Activated T-cell treated with anti-CD3 and anti-CD28 coated beads, Interleukin-2, amount 50 U/mL, for 4 hours (primary cell): ENCODE data around the gene CRYL1. TPM values are rescaled to one million over a fixed set of nuclear protein-coding genes. Genes with fewer than 3 reads are reported as not detected.

Source experiments
- ATAC-seq, 2 donors: fragments of 200-7000 bp; cut with Tn5 transposase; one replicate each; pipeline ENCODE4 v1.10.0; 2021
- DNase-seq: peaks from one replicate; pipeline ENCODE4 v3.0.0-alpha.2; 2020
- H3K27me3 Mint-ChIP-seq: one replicate; pipeline ENCODE4 v1.8.0; 2021; ENCODE audit warnings: low read depth, mixed read lengths
- H3K36me3 Mint-ChIP-seq: one replicate; pipeline ENCODE4 v1.8.0; 2022; ENCODE audit warnings: mixed read lengths; ENCODE audit not compliant: insufficient read depth
- H3K4me1 Mint-ChIP-seq: one replicate; pipeline ENCODE4 v1.8.0; 2021; ENCODE audit warnings: low read depth, mixed read lengths
- H3K4me3 Mint-ChIP-seq: one replicate; pipeline ENCODE4 v1.8.0; 2021; ENCODE audit warnings: mild to moderate bottlenecking, moderate library complexity, mixed read lengths
- H3K9me3 Mint-ChIP-seq: one replicate; pipeline ENCODE4 v1.8.0; 2021; ENCODE audit warnings: mixed read lengths
- total RNA-seq, 3 donors: library from RNA; stranded (reverse); gene quantifications; one replicate each; pipeline ENCODE4 v1.2.1, GENCODE V29; 2021

CRYL1 gene
- 1 to 10 TPM; 2.8 to 5.3 (median 3.7) TPM for total RNA-seq

DNA sequence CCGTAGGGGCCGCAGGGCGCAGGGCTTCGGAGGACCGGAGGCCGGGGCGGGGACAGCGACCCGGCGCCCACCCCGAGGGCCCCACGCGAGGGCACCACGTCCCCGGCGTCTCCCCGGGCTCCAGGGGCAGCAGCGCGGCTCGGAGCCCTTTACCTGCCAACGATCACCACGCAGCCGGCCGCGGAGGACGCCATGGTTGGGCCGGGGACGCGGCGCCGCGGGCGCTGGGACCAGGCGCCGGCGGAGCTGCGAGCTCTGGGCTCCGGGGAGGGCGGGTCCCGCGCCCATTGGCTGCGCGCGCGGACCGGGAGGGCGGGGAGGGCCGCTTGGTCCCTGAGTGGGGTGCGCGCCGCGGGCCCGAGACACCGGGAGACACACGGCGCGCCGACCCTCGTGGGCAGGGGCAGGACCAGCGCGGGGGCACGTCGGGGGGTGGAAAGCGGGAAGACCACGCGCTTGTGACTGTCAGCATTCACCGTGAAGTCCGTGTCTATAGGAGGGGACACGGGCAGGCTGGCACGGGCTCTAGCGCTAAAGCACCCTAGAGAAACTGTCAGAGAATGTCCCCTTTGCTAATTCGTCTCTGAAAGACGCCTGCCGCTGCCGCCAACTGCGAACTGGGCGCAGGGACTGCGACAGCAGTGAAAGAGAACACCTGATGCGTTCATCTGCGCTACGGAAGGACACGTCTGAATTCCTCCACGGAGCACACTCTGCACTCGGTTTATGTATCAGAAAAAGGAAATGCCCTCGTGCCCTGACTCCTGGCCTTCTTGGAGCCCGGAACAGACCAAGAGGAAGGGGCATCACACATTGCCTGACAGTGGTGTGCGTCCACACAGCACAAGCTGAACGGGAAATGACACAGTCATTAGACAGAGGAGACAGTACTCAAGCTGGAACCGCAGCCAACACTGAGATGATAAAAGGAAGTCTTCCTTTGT, at the start of gene CRYL1:
CRYL1 (minus strand) TSS at position 257 of the 944 bp plus-strand sequence; CDS start at position 194, 63 bp downstream.
- H3K36me3 Mint-ChIP-seq: no peaks in the 10 kb centered on the region
- no peaks in the 10 kb centered on the region for H3K9me3 Mint-ChIP-seq
- DNase-seq: peak; percentile 72
- H3K27me3 Mint-ChIP-seq: no peaks in the 10 kb centered on the region
- H3K4me1 Mint-ChIP-seq: peaks cover 26% of the 10 kb centered on the region
- ATAC-seq: peak; percentile 94 to 95
- H3K4me3 Mint-ChIP-seq: peak within 1 kb of the TSS; percentile 89

DNA sequence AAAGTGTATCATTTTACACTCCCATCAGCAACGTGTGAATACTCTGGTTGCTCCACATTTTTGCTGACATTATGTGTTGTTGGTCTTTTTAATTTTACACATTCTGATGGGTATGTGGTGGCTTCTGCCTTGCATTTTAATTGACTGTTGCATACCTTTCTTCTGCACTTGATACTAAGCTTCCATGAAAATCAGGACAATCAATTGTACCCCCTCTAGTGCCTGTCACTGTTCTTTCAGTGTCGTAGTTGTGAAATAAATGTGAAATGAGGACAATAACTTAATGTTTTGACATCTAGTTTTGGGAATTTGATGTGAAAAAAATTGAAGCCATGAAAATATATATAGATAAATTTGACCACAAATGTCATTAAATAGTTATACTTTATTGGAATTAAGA, 48.0 kb upstream of the CRYL1 start:
- no peak for ATAC-seq
- Mint-ChIP-seq H3K4me1 (peaks cover 5% of the 10 kb centered on the region), H3K9me3 (peaks cover 6% of the 10 kb centered on the region), H3K36me3 (peaks cover 30% of the 10 kb centered on the region), H3K4me3 (no peak overlapping the region), H3K27me3 (no peaks in the 10 kb centered on the region)
- DNase-seq: no peak

DNA sequence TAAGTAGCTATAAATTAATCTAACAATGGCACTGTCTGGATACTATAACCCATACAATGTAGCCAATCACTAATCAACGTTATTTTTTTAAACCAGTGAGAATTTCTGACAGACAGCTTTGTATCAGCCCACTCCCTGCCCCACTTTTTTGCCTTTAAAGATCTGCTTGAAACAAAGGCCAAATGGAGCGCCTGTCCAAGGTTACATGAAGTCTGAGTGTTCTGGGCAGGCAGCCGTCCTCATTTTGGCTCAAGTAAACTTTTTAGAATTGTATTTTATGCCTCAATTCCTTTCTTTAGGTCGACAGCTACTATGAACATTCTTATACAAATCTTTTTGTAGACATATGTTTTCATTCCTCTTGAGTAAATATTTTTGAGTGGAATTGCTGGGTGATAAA, 47.5 kb upstream of the CRYL1 start:
- ATAC-seq (no peak), DNase-seq (no peak)
- H3K9me3 Mint-ChIP-seq: peaks cover 6% of the 10 kb centered on the region
- H3K4me1 Mint-ChIP-seq: peaks cover 6% of the 10 kb centered on the region
- H3K27me3 Mint-ChIP-seq: no peaks in the 10 kb centered on the region
- H3K4me3 Mint-ChIP-seq: no peak overlapping the region
- H3K36me3 Mint-ChIP-seq: peaks cover 27% of the 10 kb centered on the region

- DNase-seq (no peak), ATAC-seq (no peak)
- peaks cover 15% of the 10 kb centered on the region for H3K4me1 Mint-ChIP-seq
These were observed 46.0 kb upstream of the CRYL1 start for GRCh38 chr13:20571676-20572075.

DNA sequence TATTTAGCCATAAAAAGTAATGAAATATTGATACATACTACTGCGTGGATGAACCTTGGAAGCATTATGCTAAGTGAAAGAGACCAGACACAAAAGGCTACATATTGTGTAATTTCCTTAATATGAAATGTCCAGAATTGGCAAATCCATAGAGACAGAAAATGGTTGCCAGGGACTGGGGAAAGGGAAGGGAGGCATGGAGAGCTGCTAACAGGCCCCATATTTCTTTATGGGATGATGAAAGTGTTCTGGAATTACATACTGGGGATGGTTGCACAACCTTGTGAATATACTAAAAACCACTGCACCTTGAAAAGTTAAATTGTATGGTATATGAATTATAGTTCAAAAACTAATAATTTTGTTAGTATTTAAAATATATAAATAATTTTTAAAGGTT, 44.9 kb upstream of the CRYL1 start:
- no peak for ATAC-seq
- H3K27me3 Mint-ChIP-seq: no peaks in the 10 kb centered on the region
- H3K36me3 Mint-ChIP-seq: peaks cover 9% of the 10 kb centered on the region
- DNase-seq: no peak
- H3K9me3 Mint-ChIP-seq: peaks cover 2% of the 10 kb centered on the region
- no peak overlapping the region for H3K4me3 Mint-ChIP-seq
- H3K4me1 Mint-ChIP-seq: peaks cover 19% of the 10 kb centered on the region

More at GRCh38 chr13:20571676-20572075, 46.0 kb upstream of the CRYL1 start:
- Mint-ChIP-seq H3K27me3 (no peaks in the 10 kb centered on the region), H3K4me3 (no peak overlapping the region), H3K36me3 (peaks cover 19% of the 10 kb centered on the region), H3K9me3 (no peaks in the 10 kb centered on the region)

DNA sequence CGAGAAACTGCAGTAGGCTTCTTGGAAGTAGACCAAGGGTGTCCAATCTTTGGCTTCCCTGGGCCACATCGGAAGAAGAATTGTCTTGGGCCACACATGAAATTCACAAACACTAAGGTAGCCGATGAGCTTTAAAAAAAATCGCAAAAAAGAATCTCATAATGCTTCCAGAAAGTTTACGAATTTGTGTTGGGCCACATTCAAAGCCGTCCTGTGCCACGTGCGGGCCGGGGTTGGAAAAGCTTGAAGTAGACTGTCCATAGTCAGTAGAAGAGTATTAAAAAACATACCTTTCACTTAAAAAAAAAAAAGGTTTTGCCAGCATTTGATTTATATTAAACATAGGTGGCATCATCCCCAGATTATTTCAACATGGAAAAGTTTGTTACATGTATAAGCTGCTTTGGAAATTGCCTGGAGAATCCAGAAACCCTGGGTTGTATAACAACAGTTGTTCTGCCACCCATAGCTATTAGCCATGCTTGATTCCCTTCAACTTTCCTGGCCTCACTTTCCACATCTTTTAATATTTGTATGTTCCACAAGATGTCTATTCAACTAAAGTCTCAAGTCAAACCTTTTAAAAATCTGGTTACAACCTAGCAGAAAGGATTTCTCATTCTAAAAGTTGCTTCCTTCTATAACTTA, 42.3 kb upstream of the CRYL1 start:
- H3K9me3 Mint-ChIP-seq: peaks cover 8% of the 10 kb centered on the region
- peak overlapping the region; percentile 87 for H3K4me3 Mint-ChIP-seq

DNA sequence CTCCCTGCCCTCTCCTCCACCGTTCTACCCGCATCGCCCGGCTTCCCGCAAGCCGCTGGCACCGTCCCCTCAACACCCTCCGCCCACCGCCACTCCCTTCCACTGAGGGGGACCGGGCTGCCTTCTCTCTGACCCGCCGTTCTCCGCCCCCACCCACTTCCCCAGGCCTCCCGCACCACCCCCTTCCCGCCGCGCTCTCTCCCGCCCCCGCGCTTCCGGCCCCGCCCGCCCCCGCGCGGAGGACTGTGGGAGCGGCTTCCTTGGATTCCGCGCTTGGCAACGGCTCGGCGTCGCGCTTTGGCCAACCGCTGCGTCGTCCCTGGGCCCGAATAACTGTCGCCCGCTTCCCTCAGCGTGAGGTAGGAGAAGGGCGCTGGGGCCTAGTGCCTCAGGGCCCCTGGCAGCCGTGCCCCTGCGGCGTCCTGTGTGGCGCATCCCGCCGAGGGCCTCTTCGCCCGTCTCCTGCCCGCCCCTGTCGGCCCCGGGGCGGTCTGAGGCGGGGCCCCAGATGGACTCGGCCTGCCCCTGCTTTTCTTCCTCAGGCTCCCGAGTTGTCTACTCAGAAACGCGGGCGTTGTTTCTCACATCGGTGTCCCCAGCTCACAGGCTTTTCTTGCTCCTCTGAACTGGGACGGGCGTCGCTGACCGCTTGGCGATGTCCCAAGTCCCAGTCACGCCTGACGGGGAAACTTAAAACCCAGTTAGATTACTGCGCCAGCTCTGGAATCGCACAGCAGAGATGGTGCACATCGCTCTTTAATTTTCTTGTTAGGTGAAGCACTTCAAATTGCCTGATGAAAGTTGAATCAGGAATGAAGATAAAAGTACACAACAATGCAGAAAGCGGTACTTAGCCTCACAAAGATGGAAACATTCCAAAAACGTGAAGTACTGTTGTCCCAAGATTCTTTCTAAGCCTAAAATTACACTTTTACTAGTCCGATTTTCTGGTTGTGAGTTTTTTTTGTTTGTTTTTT, 41.5 kb upstream of the CRYL1 start, which contains the start of gene IFT88:
IFT88 (plus strand) TSS at position 260 of the 977 bp plus-strand sequence. CDS start 7,229 bp downstream, outside the sequence.
- H3K4me1 Mint-ChIP-seq: peaks cover 21% of the 10 kb centered on the region

More for the DNA sequence above, 42.3 kb upstream of the CRYL1 start:
- Mint-ChIP-seq H3K36me3 (peaks cover 3% of the 10 kb centered on the region), H3K27me3 (no peaks in the 10 kb centered on the region), H3K4me1 (peaks cover 22% of the 10 kb centered on the region)
- ATAC-seq: no peak
- DNase-seq: no peak

GRCh38 chr13:20566468-20566897, 40.8 kb upstream of the CRYL1 start:
- H3K4me1 Mint-ChIP-seq: peaks cover 17% of the 10 kb centered on the region
- H3K4me3 Mint-ChIP-seq: peak overlapping the region; percentile 87
- DNase-seq (peak; percentile 29), ATAC-seq (peak in 1 of 2 donors; percentile 8)
- H3K36me3 Mint-ChIP-seq: no peaks in the 10 kb centered on the region
- H3K9me3 Mint-ChIP-seq: peaks cover 8% of the 10 kb centered on the region
- no peaks in the 10 kb centered on the region for H3K27me3 Mint-ChIP-seq

More for the DNA sequence above, 41.5 kb upstream of the CRYL1 start, which contains the start of gene IFT88:
- DNase-seq: peak; percentile 76
- Mint-ChIP-seq H3K27me3 (no peaks in the 10 kb centered on the region), H3K36me3 (no peaks in the 10 kb centered on the region), H3K4me3 (peak within 1 kb of the TSS; percentile 87), H3K9me3 (peaks cover 8% of the 10 kb centered on the region)
- peak; percentile 86 to 91 for ATAC-seq

- no peaks in the 10 kb centered on the region for H3K36me3 Mint-ChIP-seq
These were observed 39.6 kb upstream of the CRYL1 start for GRCh38 chr13:20565115-20565736.

DNA sequence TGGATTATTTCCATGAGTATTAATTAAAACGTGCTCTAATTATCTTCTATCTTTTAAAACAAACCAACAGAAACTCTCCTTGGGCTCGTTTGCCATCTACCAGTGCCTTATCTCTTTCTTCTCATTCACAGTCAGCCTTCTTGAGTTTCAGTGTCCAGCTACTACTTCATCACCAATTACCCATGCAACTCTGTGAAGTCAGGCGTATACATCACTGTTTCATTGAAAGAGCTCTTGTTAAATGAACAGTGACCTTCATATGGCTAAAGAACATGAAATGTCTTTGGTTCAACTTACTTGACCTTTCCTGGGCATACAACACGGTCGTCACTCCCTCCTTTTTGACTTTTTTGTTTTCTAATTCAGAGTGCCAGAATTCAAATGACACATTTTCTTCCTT, 36.1 kb upstream of the CRYL1 start:
- peaks cover 7% of the 10 kb centered on the region for H3K4me1 Mint-ChIP-seq
- peaks cover 8% of the 10 kb centered on the region for H3K9me3 Mint-ChIP-seq
- DNase-seq (no peak), ATAC-seq (no peak)
- H3K4me3 Mint-ChIP-seq: no peak overlapping the region
- no peaks in the 10 kb centered on the region for H3K36me3 Mint-ChIP-seq
- H3K27me3 Mint-ChIP-seq: no peaks in the 10 kb centered on the region

More at GRCh38 chr13:20565115-20565736, 39.6 kb upstream of the CRYL1 start:
- Mint-ChIP-seq H3K4me1 (peaks cover 17% of the 10 kb centered on the region), H3K9me3 (peaks cover 8% of the 10 kb centered on the region), H3K4me3 (peak overlapping the region; percentile 19), H3K27me3 (no peaks in the 10 kb centered on the region)
- DNase-seq (no peak), ATAC-seq (no peak)

DNA sequence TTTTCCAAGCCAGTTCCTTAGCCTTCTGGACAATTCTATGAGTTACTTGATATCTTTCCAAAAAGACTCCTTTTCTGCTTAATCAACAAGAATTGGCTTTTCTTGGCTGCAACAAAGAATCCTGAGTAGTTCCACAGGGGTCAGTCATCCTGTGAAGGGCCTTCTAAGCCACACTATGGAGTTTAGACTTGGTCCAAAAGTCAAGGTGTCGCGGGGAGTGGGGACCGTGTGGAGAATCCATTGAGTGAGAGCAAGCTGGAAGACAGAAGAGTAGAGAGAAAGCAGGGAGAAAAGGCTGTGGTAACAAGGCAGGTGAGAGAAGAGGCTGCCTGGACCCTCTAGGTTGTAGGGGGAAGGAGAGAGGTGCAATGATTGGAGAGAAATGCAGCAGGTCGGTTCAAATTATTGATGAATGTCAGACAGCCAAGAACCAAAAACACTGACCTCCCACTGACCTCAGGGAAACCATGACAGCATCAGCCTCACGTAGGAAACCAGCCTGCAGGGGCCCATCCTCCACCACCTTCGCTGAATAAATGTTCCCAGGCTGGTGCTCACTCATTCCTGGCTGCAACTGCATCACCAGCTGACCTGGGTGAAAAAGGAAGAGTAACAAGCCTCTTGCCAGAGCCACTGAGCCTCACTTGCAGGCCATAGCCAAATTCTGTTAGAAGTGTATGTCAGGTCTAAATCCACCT, 34.2 kb upstream of the CRYL1 start:
- no peaks in the 10 kb centered on the region for H3K9me3 Mint-ChIP-seq
- no peak for ATAC-seq
- H3K4me3 Mint-ChIP-seq: no peak overlapping the region
- H3K27me3 Mint-ChIP-seq: no peaks in the 10 kb centered on the region
- DNase-seq: no peak
- H3K4me1 Mint-ChIP-seq: no peaks in the 10 kb centered on the region
- H3K36me3 Mint-ChIP-seq: no peaks in the 10 kb centered on the region

GRCh38 chr13:20558982-20559381, 33.3 kb upstream of the CRYL1 start:
- Mint-ChIP-seq H3K9me3 (no peaks in the 10 kb centered on the region), H3K4me3 (no peak overlapping the region), H3K27me3 (no peaks in the 10 kb centered on the region), H3K4me1 (no peaks in the 10 kb centered on the region), H3K36me3 (no peaks in the 10 kb centered on the region)
- no peak for ATAC-seq
- no peak for DNase-seq

DNA sequence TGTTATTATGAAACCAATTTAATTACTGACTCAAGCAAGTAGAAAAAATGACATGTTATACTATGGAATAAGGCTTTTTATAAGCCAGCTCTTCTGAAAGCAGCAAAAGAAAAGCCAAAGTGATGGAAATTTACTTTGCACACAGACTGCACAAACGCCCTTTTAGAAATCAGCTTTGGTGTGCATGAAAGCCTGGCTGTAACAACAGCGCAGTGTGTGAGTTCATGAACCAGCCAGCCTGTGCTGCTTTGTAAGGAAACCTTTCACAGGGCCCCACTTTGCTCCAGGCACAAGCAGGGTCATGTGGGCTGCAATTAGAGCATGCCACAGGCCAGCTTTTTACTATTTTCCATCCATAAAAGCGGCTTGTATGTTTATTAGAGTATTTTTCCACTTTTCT, 27.7 kb upstream of the CRYL1 start:
- Mint-ChIP-seq H3K9me3 (no peaks in the 10 kb centered on the region), H3K36me3 (no peaks in the 10 kb centered on the region), H3K4me1 (peaks cover 1% of the 10 kb centered on the region), H3K27me3 (no peaks in the 10 kb centered on the region), H3K4me3 (no peak overlapping the region)
- DNase-seq: no peak
- no peak for ATAC-seq
